Sigmoid colon (tissue), 4 donors: Measurements from ENCODE around the gene YIPF3.
A peak's percentile ranks its signal among the peaks of the same experiment; 100 is the strongest.

Experiments used
- EP300 ChIP-seq, 4 donors: sonication (generic); formaldehyde crosslinking; IDR thresholded peaks; one replicate each; pipeline ENCODE4 v1.6.1; 2017; ENCODE audit warnings: antibody characterized with exemption in 4 of 4
- POLR2A ChIP-seq, 2 donors: fragments of 450-650 bp; IDR thresholded peaks; one replicate each; pipeline ENCODE4 v1.6.1; 2016; ENCODE audit warnings: antibody characterized with exemption in 2 of 2, mild to moderate bottlenecking in 2 of 2, moderate library complexity in 2 of 2
- POLR2AphosphoS5 ChIP-seq, 4 donors: sonication (generic); formaldehyde crosslinking; IDR thresholded peaks; one replicate each; pipeline ENCODE4 v1.6.1; 2017; ENCODE audit warnings: antibody characterized with exemption in 4 of 4
- TF ChIP-seq, protein P1 (sequence below), 4 experiments: fragments of 450-650 bp in 3 of 4; fragments of 200-600 bp in 1 of 4; IDR thresholded peaks; one replicate each; pipeline ENCODE4 v1.5.1; 2016 to 2019; ENCODE audit warnings: antibody characterized with exemption in 4 of 4, mild to moderate bottlenecking in 3 of 4, moderate library complexity in 2 of 4

GRCh38 chr6:43491750-43492661, 24.7 kb downstream of the YIPF3 start:
- TF ChIP-seq, protein P1, sequence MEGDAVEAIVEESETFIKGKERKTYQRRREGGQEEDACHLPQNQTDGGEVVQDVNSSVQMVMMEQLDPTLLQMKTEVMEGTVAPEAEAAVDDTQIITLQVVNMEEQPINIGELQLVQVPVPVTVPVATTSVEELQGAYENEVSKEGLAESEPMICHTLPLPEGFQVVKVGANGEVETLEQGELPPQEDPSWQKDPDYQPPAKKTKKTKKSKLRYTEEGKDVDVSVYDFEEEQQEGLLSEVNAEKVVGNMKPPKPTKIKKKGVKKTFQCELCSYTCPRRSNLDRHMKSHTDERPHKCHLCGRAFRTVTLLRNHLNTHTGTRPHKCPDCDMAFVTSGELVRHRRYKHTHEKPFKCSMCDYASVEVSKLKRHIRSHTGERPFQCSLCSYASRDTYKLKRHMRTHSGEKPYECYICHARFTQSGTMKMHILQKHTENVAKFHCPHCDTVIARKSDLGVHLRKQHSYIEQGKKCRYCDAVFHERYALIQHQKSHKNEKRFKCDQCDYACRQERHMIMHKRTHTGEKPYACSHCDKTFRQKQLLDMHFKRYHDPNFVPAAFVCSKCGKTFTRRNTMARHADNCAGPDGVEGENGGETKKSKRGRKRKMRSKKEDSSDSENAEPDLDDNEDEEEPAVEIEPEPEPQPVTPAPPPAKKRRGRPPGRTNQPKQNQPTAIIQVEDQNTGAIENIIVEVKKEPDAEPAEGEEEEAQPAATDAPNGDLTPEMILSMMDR (IDR thresholded peaks at IDR 0.05), result no peak
- no peak for TF ChIP-seq POLR2A (IDR thresholded peaks at IDR 0.05)
- peak in 1 of 4 donors; percentile 12 for TF ChIP-seq POLR2AphosphoS5 (IDR thresholded peaks at IDR 0.05)
- no peak for TF ChIP-seq EP300 (IDR thresholded peaks at IDR 0.05)
